Gastroesophageal sphincter (tissue), 3 donors: ENCODE data around the gene GLT1D1.

ENCODE experiments used
- EP300 ChIP-seq: sonication (generic); formaldehyde crosslinking; IDR thresholded peaks from one replicate; pipeline ENCODE4 v1.6.1; 2017; ENCODE audit warnings: antibody characterized with exemption, mild to moderate bottlenecking
- POLR2AphosphoS5 ChIP-seq: sonication (generic); formaldehyde crosslinking; IDR thresholded peaks from one replicate; pipeline ENCODE4 v1.6.1; 2017; ENCODE audit warnings: antibody characterized with exemption
- TF ChIP-seq, protein P1 (sequence below), 4 experiments: fragments of 200-600 bp in 2 of 4; fragments of 450-650 bp in 2 of 4; sonication (generic) in 1 of 4; IDR thresholded peaks; one replicate each; pipeline ENCODE4 v1.5.1; 2017 to 2019; ENCODE audit warnings: antibody characterized with exemption in 4 of 4, mild to moderate bottlenecking in 2 of 4, moderate library complexity in 2 of 4

DNA sequence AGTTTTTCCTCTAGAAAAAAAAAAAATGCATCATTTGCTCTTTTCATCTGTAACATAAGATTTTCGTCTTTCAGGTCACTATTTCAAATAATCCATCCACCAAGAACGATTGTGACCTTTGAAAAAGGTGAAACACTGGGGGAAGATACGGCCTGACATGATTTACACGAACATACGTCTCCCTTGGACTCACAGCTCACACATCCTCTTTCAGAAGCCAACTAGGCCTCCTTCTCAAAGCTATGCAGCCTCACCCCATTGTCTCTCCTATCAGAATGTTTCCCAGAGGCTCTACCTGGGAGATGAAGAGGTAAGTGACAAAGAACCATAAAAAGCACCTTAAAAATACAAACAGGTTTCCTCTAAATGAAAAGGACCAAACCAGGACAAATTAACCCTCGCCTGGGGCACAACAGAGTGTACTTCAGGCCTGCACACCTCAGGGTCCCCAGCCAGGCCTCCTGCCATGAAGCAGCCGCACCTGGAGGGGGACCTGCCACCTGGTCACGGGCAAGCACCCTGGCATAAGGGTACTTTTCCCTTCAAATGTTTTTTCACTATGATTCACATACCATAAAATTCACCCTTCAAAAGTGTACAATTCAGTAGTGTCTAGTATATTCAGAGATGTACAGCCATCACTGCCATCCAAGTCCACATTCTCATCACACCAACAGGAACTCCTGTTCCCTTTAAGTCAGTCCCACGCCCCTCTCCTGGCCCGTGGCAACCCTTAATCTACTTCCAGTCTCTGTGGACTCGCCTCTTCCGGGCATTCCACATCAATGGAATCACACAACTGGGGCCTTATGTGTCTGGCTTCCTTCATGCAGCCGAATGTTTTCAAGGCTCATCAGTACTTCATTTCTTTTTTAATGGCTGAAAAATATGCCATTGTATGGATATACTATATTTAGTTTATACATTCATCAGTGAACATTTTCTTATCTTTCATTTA is 34.9 kb upstream of the GLT1D1 start:
- TF ChIP-seq, protein P1, sequence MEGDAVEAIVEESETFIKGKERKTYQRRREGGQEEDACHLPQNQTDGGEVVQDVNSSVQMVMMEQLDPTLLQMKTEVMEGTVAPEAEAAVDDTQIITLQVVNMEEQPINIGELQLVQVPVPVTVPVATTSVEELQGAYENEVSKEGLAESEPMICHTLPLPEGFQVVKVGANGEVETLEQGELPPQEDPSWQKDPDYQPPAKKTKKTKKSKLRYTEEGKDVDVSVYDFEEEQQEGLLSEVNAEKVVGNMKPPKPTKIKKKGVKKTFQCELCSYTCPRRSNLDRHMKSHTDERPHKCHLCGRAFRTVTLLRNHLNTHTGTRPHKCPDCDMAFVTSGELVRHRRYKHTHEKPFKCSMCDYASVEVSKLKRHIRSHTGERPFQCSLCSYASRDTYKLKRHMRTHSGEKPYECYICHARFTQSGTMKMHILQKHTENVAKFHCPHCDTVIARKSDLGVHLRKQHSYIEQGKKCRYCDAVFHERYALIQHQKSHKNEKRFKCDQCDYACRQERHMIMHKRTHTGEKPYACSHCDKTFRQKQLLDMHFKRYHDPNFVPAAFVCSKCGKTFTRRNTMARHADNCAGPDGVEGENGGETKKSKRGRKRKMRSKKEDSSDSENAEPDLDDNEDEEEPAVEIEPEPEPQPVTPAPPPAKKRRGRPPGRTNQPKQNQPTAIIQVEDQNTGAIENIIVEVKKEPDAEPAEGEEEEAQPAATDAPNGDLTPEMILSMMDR (IDR thresholded peaks at IDR 0.05) = no peak
- TF ChIP-seq POLR2AphosphoS5 = no peak
- no peak for TF ChIP-seq EP300
